Body of pancreas (tissue), 4 donors: Measurements from ENCODE around the gene RAB5A. TPM values are rescaled to one million over a fixed set of nuclear protein-coding genes. Genes with fewer than 3 reads are reported as not detected.

Source experiments
- ATAC-seq: fragments of 150-250 bp; one replicate; pipeline ENCODE4 v1.9.1; 2016
- DNase-seq, 4 donors: peaks; one replicate each; pipeline ENCODE4 v3.0.0-alpha.2; 2019
- H3K27ac ChIP-seq, 4 donors: fragments of 200-600 bp; sonication (generic); 1 replicate in 3 of 4; 2 replicates in 1 of 4; pipeline versions ENCODE4 v1.5.1 to v1.6.1; 2016 to 2019; ENCODE audit warnings: mild to moderate bottlenecking in 1 of 4, mixed read lengths in 1 of 4, moderate library complexity in 1 of 4
- H3K27me3 ChIP-seq, 2 donors: fragments of 200-600 bp; sonication (generic); one replicate each; pipeline ENCODE4 v1.6.0; 2016; ENCODE audit warnings: mild to moderate bottlenecking in 1 of 2
- H3K36me3 ChIP-seq, 2 donors: fragments of 200-600 bp; sonication (generic); replicated peaks in 1 of 2; 2 replicates each; pipeline ENCODE4 v1.5.1; 2016; ENCODE audit warnings: low read depth in 2 of 2; ENCODE audit not compliant: insufficient read depth in 1 of 2
- H3K4me1 ChIP-seq: fragments of 200-600 bp; sonication (generic); one replicate; pipeline ENCODE4 v1.6.0; 2016
- H3K4me3 ChIP-seq, 2 donors: fragments of 200-600 bp; sonication (generic); 1 replicate in 1 of 2; 2 replicates in 1 of 2; pipeline ENCODE4 v1.5.1; 2016 to 2019
- H3K9me3 ChIP-seq, 3 donors: fragments of 200-600 bp; sonication (generic); 1 replicate in 2 of 3; 2 replicates in 1 of 3; pipeline ENCODE4 v1.5.1; 2016
- CTCF ChIP-seq, 7 experiments: fragments of 450-650 bp in 4 of 7; fragments of 200-600 bp in 3 of 7; sonication (generic) in 3 of 7; IDR thresholded peaks; one replicate each; pipeline ENCODE4 v1.5.1; 2016 to 2019; ENCODE audit warnings: antibody characterized with exemption in 7 of 7
- POLR2A ChIP-seq, 3 donors: fragments of 450-650 bp; IDR thresholded peaks; one replicate each; pipeline ENCODE4 v1.6.1; 2016; ENCODE audit warnings: antibody characterized with exemption in 3 of 3, mild to moderate bottlenecking in 2 of 3
- WGBS, 2 donors: methylation state at CpG; one replicate each; pipeline ENCODE4 v1.1.5; 2017; 5-methylcytosine and 5-hydroxymethylcytosine counted together
- intact Hi-C: fragments of 100-400 bp; cut with DNase I; formaldehyde crosslinking; loops from one replicate; pipeline ENCODE4 v1.15.1; 2023
- total RNA-seq, 2 donors: library from RNA; depleted of rRNA; stranded (reverse); fragments of >200 nt; gene quantifications; one replicate each; pipeline ENCODE4 v1.1.0, GENCODE V29; 2016

The RAB5A gene
- total RNA-seq, 2 donors from 2014 or later = 30.6 to 35.3 TPM

GRCh38 chr3:19920401-19921080, 26.4 kb upstream of the RAB5A start:
- TF ChIP-seq POLR2A (IDR thresholded peaks at IDR 0.05) = no peak
- no peak for TF ChIP-seq CTCF (IDR thresholded peaks at IDR 0.05)
- intact Hi-C loops = no loop called here
- Histone ChIP-seq H3K36me3 (no peaks in the 10 kb centered on the region), H3K27ac (no peak overlapping the region), H3K4me1 (no peaks in the 10 kb centered on the region), H3K27me3 (no peaks in the 10 kb centered on the region), H3K4me3 (no peak overlapping the region), H3K9me3 (no peaks in the 10 kb centered on the region)
- DNase-seq (no peak), ATAC-seq (no peak)
- 41 to 59% methylated on average over 4 of the region's 4 CpGs for WGBS, 2 donors

DNA sequence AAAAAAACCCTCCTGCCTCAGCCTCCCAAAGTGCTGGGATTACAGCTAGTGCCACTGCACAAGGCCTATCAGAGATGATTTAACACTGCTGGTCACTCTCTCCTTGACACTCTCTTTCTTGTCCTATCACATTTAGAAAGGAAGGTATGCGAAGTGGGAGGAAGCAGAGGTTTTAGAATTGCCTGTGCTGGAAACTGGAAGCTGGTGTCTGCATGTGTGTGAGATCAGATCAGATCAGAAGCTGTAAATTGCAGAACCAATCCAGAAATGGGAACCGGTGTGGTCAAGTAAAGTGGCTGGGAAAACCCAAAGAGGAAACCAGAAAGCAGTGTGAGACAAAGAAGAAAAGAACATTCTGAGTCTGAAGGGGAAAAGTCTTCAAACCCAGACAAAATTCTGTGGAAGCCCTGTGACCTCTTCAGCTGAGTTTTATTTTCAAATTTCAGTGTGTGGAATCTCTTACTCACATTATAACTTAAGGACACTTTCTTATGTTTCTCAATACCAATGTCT, 15.7 kb upstream of the RAB5A start:
- H3K36me3 ChIP-seq = no peaks in the 10 kb centered on the region
- 52 to 95% methylated on average over 2 of the region's 2 CpGs for WGBS, 2 donors
- no peak for TF ChIP-seq POLR2A (IDR thresholded peaks at IDR 0.05)
- no peak for TF ChIP-seq CTCF (IDR thresholded peaks at IDR 0.05)
- peak overlapping the region in 1 of 4 donors; percentile 30 for H3K27ac ChIP-seq
- no peak overlapping the region for H3K4me3 ChIP-seq
- H3K27me3 ChIP-seq = no peaks in the 10 kb centered on the region
- ATAC-seq = no peak
- no peaks in the 10 kb centered on the region for H3K9me3 ChIP-seq
- H3K4me1 ChIP-seq = no peaks in the 10 kb centered on the region
- intact Hi-C loops = no loop called here
- DNase-seq = peak in 1 of 4 donors; percentile 13

- intact Hi-C loops = no loop called here
- no peak for ATAC-seq
- Histone ChIP-seq H3K4me3 (no peak overlapping the region), H3K9me3 (no peaks in the 10 kb centered on the region), H3K27ac (peak overlapping the region in 1 of 4 donors; percentile 30), H3K27me3 (no peaks in the 10 kb centered on the region), H3K36me3 (no peaks in the 10 kb centered on the region), H3K4me1 (no peaks in the 10 kb centered on the region)
- DNase-seq = no peak
- TF ChIP-seq CTCF (IDR thresholded peaks at IDR 0.05) (no peak), POLR2A (IDR thresholded peaks at IDR 0.05) (no peak)
- 46 to 52% methylated on average over 1 of the region's 1 CpG for WGBS, 2 donors
Observed at GRCh38 chr3:19931767-19932188, 15.1 kb upstream of the RAB5A start.

- no peak for DNase-seq
- Histone ChIP-seq H3K27me3 (no peaks in the 10 kb centered on the region), H3K4me3 (no peak overlapping the region), H3K27ac (no peak overlapping the region), H3K36me3 (no peaks in the 10 kb centered on the region), H3K9me3 (no peaks in the 10 kb centered on the region), H3K4me1 (no peaks in the 10 kb centered on the region)
- 78 to 82% methylated on average over 2 of the region's 2 CpGs for WGBS, 2 donors
- TF ChIP-seq POLR2A (IDR thresholded peaks at IDR 0.05) = no peak
- no peak for TF ChIP-seq CTCF (IDR thresholded peaks at IDR 0.05)
- intact Hi-C loops = no loop called here
- ATAC-seq = no peak
Observed at GRCh38 chr3:19932422-19932821, 14.5 kb upstream of the RAB5A start.

- Histone ChIP-seq H3K4me1 (no peaks in the 10 kb centered on the region), H3K36me3 (no peaks in the 10 kb centered on the region), H3K27me3 (no peaks in the 10 kb centered on the region), H3K4me3 (no peak within 1 kb of the TSS), H3K27ac (no peak within 1 kb of the TSS), H3K9me3 (no peaks in the 10 kb centered on the region)
- intact Hi-C loops = no loop called here
- ATAC-seq (peak; percentile 40), DNase-seq (peak; percentile 40 to 65 (median 58))
- no peak for TF ChIP-seq POLR2A (IDR thresholded peaks at IDR 0.05)
- no peak for TF ChIP-seq CTCF (IDR thresholded peaks at IDR 0.05)
- 30 to 40% methylated on average over 4 to 5 of the region's 5 CpGs for WGBS, 2 donors
Observed at GRCh38 chr3:19934098-19934566, 12.8 kb upstream of the RAB5A start, which contains the start of gene EFHB. Gene EFHB (minus strand): TSS chr3:19934217. CDS start chr3:19934018, 199 bp downstream.
